Gastroesophageal sphincter (tissue), 3 donors: Measurements from ENCODE around the gene ZCCHC24.

Experiments
- EP300 ChIP-seq: sonication (generic); formaldehyde crosslinking; IDR thresholded peaks from one replicate; pipeline ENCODE4 v1.6.1; 2017; ENCODE audit warnings: antibody characterized with exemption, mild to moderate bottlenecking
- POLR2A ChIP-seq, 2 donors: fragments of 450-650 bp; IDR thresholded peaks; one replicate each; pipeline ENCODE4 v1.6.1; 2017; ENCODE audit warnings: antibody characterized with exemption in 2 of 2, mild to moderate bottlenecking in 2 of 2, moderate library complexity in 1 of 2
- POLR2AphosphoS5 ChIP-seq: sonication (generic); formaldehyde crosslinking; IDR thresholded peaks from one replicate; pipeline ENCODE4 v1.6.1; 2017; ENCODE audit warnings: antibody characterized with exemption
- TF ChIP-seq, protein P1 (sequence below), 4 experiments: fragments of 200-600 bp in 2 of 4; fragments of 450-650 bp in 2 of 4; sonication (generic) in 1 of 4; IDR thresholded peaks; one replicate each; pipeline ENCODE4 v1.5.1; 2017 to 2019; ENCODE audit warnings: antibody characterized with exemption in 4 of 4, mild to moderate bottlenecking in 2 of 4, moderate library complexity in 2 of 4

DNA sequence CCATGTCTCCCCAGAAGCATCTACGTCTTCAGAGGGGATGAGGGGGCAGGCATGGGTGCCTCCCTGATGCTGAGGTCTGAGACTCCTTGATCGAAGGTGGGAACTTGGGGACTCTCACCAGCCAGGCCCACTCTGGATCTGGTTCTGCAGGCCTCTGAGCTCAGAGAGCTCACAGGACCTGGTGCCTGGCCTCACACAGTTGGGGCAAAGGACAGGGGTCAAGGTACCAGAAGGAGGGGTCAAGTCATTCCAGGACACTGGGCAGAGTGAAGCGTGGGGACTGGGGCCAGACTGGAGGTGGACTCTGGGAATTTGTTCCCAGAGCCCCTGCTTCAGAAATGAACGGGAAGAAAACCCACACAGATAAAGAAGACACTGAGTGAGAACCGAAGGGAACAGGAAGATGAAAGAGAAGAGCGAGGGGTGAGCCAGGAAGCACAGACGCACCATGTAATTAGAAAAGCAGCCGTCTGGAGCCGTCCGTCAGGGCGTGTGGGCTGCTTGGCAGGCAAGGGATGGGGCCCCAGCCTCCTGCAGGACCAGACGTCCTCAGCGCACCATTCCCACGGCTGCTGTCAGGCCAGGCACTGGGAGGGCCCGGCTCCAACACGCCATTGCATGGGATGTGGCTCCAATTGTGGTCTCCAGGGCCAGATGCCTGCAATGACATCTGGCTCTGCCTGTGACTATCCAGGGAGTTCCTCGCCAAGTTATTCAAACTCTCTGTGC, 47.7 kb downstream of the ZCCHC24 start:
- TF ChIP-seq, protein P1, sequence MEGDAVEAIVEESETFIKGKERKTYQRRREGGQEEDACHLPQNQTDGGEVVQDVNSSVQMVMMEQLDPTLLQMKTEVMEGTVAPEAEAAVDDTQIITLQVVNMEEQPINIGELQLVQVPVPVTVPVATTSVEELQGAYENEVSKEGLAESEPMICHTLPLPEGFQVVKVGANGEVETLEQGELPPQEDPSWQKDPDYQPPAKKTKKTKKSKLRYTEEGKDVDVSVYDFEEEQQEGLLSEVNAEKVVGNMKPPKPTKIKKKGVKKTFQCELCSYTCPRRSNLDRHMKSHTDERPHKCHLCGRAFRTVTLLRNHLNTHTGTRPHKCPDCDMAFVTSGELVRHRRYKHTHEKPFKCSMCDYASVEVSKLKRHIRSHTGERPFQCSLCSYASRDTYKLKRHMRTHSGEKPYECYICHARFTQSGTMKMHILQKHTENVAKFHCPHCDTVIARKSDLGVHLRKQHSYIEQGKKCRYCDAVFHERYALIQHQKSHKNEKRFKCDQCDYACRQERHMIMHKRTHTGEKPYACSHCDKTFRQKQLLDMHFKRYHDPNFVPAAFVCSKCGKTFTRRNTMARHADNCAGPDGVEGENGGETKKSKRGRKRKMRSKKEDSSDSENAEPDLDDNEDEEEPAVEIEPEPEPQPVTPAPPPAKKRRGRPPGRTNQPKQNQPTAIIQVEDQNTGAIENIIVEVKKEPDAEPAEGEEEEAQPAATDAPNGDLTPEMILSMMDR (IDR thresholded peaks at IDR 0.05) = no peak
- TF ChIP-seq POLR2A (IDR thresholded peaks at IDR 0.05) = no peak
- no peak for TF ChIP-seq POLR2AphosphoS5
- no peak for TF ChIP-seq EP300
